GM15510 (cell line): ENCODE results near the gene NOTUM.

Experiments used
- POLR2A ChIP-seq: IDR thresholded peaks from 3 replicates; pipeline ENCODE4 v1.6.1; 2011; ENCODE audit warnings: borderline replicate concordance; ENCODE audit not compliant: insufficient read length; ENCODE audit errors: extremely low read depth

NOTUM gene

GRCh38 chr17:81961087-81961511 lies at the start of gene NOTUM:
Gene NOTUM (minus strand): TSS chr17:81961187. CDS start chr17:81960909, 278 bp downstream.
- no peak for TF ChIP-seq POLR2A

- TF ChIP-seq POLR2A, result no peak
Measured at GRCh38 chr17:82009413-82009812, 48.4 kb upstream of the NOTUM start.

- TF ChIP-seq POLR2A, result no peak
Measured at GRCh38 chr17:82008941-82009405, 48.0 kb upstream of the NOTUM start.

GRCh38 chr17:82008258-82008940 lies 47.4 kb upstream of the NOTUM start:
- no peak for TF ChIP-seq POLR2A

GRCh38 chr17:82007495-82008257 lies 46.7 kb upstream of the NOTUM start:
- TF ChIP-seq POLR2A, result no peak

GRCh38 chr17:82007228-82007494 lies 46.2 kb upstream of the NOTUM start:
- no peak for TF ChIP-seq POLR2A

- TF ChIP-seq POLR2A, result no peak
Measured at GRCh38 chr17:82006468-82007227, 45.7 kb upstream of the NOTUM start.

GRCh38 chr17:82005701-82006348 lies 44.8 kb upstream of the NOTUM start:
- no peak for TF ChIP-seq POLR2A

- no peak for TF ChIP-seq POLR2A
Measured at GRCh38 chr17:82004517-82005455, 43.8 kb upstream of the NOTUM start.

GRCh38 chr17:82003411-82004381 lies 42.7 kb upstream of the NOTUM start:
- no peak for TF ChIP-seq POLR2A

GRCh38 chr17:82001571-82002056 lies 40.6 kb upstream of the NOTUM start:
- TF ChIP-seq POLR2A, result no peak

- TF ChIP-seq POLR2A, result no peak
Measured at GRCh38 chr17:82000803-82001570, 40.0 kb upstream of the NOTUM start.
